Vein endothelial cell (primary cell): ENCODE measurements around the gene DIP2A. TPM values are rescaled to one million over a fixed set of nuclear protein-coding genes. Genes with fewer than 3 reads are reported as not detected.

ENCODE experiments used
- small RNA-seq: library from RNA; depleted of rRNA; stranded (forward); fragments of <200 nt; gene quantifications from one replicate; pipeline ENCODE3, GENCODE V24; 2012
- total RNA-seq: library from RNA; depleted of rRNA; stranded (reverse); fragments of >200 nt; gene quantifications from 2 replicates; pipeline ENCODE4 v1.2.3, GENCODE V29; 2012

Gene DIP2A, protein sequence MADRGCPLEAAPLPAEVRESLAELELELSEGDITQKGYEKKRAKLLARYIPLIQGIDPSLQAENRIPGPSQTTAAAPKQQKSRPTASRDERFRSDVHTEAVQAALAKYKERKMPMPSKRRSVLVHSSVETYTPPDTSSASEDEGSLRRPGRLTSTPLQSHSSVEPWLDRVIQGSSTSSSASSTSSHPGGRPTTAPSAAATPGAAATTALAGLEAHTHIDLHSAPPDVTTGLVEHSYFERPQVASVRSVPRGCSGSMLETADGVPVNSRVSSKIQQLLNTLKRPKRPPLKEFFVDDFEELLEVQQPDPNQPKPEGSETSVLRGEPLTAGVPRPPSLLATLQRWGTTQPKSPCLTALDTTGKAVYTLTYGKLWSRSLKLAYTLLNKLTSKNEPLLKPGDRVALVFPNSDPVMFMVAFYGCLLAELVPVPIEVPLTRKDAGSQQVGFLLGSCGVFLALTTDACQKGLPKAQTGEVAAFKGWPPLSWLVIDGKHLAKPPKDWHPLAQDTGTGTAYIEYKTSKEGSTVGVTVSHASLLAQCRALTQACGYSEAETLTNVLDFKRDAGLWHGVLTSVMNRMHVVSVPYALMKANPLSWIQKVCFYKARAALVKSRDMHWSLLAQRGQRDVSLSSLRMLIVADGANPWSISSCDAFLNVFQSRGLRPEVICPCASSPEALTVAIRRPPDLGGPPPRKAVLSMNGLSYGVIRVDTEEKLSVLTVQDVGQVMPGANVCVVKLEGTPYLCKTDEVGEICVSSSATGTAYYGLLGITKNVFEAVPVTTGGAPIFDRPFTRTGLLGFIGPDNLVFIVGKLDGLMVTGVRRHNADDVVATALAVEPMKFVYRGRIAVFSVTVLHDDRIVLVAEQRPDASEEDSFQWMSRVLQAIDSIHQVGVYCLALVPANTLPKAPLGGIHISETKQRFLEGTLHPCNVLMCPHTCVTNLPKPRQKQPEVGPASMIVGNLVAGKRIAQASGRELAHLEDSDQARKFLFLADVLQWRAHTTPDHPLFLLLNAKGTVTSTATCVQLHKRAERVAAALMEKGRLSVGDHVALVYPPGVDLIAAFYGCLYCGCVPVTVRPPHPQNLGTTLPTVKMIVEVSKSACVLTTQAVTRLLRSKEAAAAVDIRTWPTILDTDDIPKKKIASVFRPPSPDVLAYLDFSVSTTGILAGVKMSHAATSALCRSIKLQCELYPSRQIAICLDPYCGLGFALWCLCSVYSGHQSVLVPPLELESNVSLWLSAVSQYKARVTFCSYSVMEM (N-terminal part only)
- 56.7 and 59.1 TPM in 2 replicates for total RNA-seq

GRCh38 chr21:46458315-46459023 is at the start of gene DIP2A:
TSS of gene DIP2A (plus strand) at chr21:46458891. CDS start at chr21:46459132, 241 bp downstream.

DNA sequence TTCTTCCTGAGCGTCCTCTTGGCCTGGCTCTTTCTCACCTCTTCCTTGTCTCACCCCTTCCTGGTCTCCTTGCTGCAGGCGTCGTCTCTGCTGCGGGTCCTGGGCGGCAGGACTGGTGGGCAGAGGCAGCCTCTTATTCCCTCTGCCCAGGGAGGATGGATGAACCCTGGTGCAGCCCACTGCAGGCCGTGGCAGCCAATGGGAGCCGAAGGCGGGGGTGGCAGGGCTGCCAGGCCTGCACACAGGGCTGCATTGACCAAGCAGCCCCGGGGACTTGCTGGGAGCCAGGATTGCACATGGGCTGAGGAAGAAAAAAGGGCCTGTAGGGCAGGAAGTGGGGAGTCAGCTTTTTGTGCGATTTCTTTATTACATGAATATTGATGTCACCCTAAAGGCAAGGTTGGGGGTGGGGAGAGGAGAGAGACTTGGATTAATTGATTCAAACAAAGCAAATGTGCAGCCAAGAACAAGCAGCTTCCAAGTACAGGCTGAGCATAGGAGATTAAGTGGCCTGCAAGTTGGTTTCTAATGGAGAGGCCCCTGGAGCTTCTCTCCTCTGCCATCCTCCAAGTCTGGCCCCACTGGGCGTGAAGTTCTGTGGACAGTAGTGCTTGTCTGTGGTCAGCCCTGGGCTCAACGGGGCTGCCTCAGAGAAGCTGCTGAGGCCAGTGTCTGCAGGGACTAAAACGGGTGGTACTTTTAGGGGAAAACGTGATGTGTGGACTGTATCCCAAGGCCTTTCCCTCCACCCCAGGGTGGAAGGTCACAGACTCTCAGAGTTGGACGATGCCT is 146.5 kb downstream of the DIP2A start, which contains the start of gene S100B:
S100B (minus strand) TSS at position 108 of the 792 bp plus-strand sequence. CDS start 2,667 bp downstream, outside the sequence.

Small RNAs within 50 kb of the gene (small RNA-seq; reads per million reads assigned to genes)
- gene RNU6-396P: not detected

Other genes starting within 250 kb of the DIP2A start
- 59.8 and 81.9 TPM in 2 replicates for gene LSS, start 230.1 kb upstream of the DIP2A start, total RNA-seq
- 67.0 and 71.9 TPM in 2 replicates for gene MCM3AP, start 173.3 kb upstream of the DIP2A start, total RNA-seq
- 7.5 and 7.6 TPM in 2 replicates for gene YBEY, start 172.5 kb upstream of the DIP2A start, total RNA-seq
- 3.6 and 6.0 TPM in 2 replicates for gene C21orf58, start 135.0 kb upstream of the DIP2A start, total RNA-seq
- 14.7 and 19.8 TPM in 2 replicates for gene PCNT, start 134.7 kb upstream of the DIP2A start, total RNA-seq
- 0.33 TPM in 1 of 2 replicates, not detected in the other for gene S100B, start 146.2 kb downstream of the DIP2A start, total RNA-seq
- gene PRMT2, start 176.8 kb downstream of the DIP2A start, total RNA-seq: 99.7 and 129 TPM in 2 replicates